ENCODE data around the gene KRTAP16-1. TPM values are rescaled to one million over a fixed set of nuclear protein-coding genes. Genes with fewer than 3 reads are reported as not detected.

Gene KRTAP16-1
- total and polyA plus RNA-seq, 2 of the 13 experiments (the other 11 are each of a cell fraction or from before 2014, with no cell fraction given): not detected

DNA sequence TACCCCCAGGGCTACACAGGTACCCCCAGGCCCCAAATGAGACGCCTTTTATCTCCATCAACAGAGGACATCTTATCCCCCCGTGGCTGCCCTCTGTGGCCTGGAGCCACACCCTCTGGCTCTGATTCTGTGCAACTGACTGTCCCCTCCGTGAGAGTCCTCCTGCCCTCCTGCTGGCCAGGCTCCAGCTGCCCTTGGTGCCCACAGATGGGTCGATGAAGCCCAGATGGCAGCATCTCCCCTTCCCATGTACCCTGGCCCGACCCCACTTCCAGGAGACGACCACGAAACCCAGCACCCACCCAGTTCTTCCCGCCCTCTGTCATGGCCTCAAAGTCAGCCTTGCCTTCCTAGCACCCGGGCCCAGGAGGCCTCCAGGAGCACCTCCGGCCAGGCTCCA, 16.0 kb upstream of the KRTAP16-1 start:
- ChIA-PET CTCF (ENCODE audit: low intra/inter-chr PET ratio, low total read pairs) (no interaction called here), POLR2A (no interaction called here)
- FAIRE-seq (no peak), ATAC-seq (no peak), DNase-seq (ENCODE audit: low spot score) (no peak)
- Histone ChIP-seq H3K27ac (ENCODE audit: extremely low read length, insufficient read depth, low read length) (no peak overlapping the region), H3K79me2 (ENCODE audit: insufficient read depth, low read length) (no peaks in the 10 kb centered on the region), H3K9ac (ENCODE audit: insufficient read depth, low read depth, low read length) (no peak overlapping the region), H3K4me2 (ENCODE audit: low read depth, low read length) (no peak overlapping the region), H2AFZ (ENCODE audit: low read length) (no peak overlapping the region), H3K4me1 (ENCODE audit: insufficient read depth, low read length) (no peaks in the 10 kb centered on the region), H4K20me1 (ENCODE audit: insufficient read depth, low read length) (no peaks in the 10 kb centered on the region), H3K27me3 (ENCODE audit: control insufficient read depth in 1 of 2, insufficient read depth in 2 of 2, low read length in 2 of 2) (0 out of 5 replicates have a peak, but pooled peaks cover 0 to 5% of the 10 kb centered on the region in 2 experiments), H3K9me3 (ENCODE audit: low read length) (no peaks in the 10 kb centered on the region), H3K36me3 (replicated peaks in 1 of 2; ENCODE audit: control insufficient read depth in 1 of 2, insufficient read depth in 2 of 2, low read length in 2 of 2) (no peaks in the 10 kb centered on the region), H3K4me3 (replicated peaks in 1 of 3; ENCODE audit: insufficient read depth in 1 of 3, low read depth in 2 of 3, low read length in 3 of 3) (no peak overlapping the region)
- intact Hi-C loops (cut with micrococcal nuclease; ENCODE audit: unreplicated experiment) (no loop called here), in situ Hi-C loops (cut with HindIII; ENCODE audit: extremely low pct_ligation_motif_present, low pct_unique_long_range_greater_than_20kb) (no loop called here)
- no TSS peak for BruUV-seq (replicated peaks)
- TF ChIP-seq TAF15 (IDR thresholded peaks at IDR 0.05; ENCODE audit: low read depth, low read length, poor library complexity, severe bottlenecking) (no peak), RORA (CRISPR knock-in tag; IDR thresholded peaks at IDR 0.05) (no peak), ZNF296 (CRISPR knock-in tag; conservative IDR thresholded peaks at IDR 0.05) (no peak), ZNF331 (CRISPR knock-in tag; IDR thresholded peaks at IDR 0.05) (no peak), EEA1 (CRISPR knock-in tag; IDR thresholded peaks at IDR 0.05; ENCODE audit: borderline replicate concordance) (no peak), RXRB (CRISPR knock-in tag; IDR thresholded peaks at IDR 0.05; ENCODE audit: borderline replicate concordance) (no peak)
- TF ChIP-seq, protein P1, sequence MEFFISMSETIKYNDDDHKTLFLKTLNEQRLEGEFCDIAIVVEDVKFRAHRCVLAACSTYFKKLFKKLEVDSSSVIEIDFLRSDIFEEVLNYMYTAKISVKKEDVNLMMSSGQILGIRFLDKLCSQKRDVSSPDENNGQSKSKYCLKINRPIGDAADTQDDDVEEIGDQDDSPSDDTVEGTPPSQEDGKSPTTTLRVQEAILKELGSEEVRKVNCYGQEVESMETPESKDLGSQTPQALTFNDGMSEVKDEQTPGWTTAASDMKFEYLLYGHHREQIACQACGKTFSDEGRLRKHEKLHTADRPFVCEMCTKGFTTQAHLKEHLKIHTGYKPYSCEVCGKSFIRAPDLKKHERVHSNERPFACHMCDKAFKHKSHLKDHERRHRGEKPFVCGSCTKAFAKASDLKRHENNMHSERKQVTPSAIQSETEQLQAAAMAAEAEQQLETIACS (CRISPR knock-in tag; IDR thresholded peaks at IDR 0.05): no peak
- TF ChIP-seq, protein P2, sequence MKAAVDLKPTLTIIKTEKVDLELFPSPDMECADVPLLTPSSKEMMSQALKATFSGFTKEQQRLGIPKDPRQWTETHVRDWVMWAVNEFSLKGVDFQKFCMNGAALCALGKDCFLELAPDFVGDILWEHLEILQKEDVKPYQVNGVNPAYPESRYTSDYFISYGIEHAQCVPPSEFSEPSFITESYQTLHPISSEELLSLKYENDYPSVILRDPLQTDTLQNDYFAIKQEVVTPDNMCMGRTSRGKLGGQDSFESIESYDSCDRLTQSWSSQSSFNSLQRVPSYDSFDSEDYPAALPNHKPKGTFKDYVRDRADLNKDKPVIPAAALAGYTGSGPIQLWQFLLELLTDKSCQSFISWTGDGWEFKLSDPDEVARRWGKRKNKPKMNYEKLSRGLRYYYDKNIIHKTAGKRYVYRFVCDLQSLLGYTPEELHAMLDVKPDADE (CRISPR knock-in tag; IDR thresholded peaks at IDR 0.05): no peak
- TF ChIP-seq, protein P3, sequence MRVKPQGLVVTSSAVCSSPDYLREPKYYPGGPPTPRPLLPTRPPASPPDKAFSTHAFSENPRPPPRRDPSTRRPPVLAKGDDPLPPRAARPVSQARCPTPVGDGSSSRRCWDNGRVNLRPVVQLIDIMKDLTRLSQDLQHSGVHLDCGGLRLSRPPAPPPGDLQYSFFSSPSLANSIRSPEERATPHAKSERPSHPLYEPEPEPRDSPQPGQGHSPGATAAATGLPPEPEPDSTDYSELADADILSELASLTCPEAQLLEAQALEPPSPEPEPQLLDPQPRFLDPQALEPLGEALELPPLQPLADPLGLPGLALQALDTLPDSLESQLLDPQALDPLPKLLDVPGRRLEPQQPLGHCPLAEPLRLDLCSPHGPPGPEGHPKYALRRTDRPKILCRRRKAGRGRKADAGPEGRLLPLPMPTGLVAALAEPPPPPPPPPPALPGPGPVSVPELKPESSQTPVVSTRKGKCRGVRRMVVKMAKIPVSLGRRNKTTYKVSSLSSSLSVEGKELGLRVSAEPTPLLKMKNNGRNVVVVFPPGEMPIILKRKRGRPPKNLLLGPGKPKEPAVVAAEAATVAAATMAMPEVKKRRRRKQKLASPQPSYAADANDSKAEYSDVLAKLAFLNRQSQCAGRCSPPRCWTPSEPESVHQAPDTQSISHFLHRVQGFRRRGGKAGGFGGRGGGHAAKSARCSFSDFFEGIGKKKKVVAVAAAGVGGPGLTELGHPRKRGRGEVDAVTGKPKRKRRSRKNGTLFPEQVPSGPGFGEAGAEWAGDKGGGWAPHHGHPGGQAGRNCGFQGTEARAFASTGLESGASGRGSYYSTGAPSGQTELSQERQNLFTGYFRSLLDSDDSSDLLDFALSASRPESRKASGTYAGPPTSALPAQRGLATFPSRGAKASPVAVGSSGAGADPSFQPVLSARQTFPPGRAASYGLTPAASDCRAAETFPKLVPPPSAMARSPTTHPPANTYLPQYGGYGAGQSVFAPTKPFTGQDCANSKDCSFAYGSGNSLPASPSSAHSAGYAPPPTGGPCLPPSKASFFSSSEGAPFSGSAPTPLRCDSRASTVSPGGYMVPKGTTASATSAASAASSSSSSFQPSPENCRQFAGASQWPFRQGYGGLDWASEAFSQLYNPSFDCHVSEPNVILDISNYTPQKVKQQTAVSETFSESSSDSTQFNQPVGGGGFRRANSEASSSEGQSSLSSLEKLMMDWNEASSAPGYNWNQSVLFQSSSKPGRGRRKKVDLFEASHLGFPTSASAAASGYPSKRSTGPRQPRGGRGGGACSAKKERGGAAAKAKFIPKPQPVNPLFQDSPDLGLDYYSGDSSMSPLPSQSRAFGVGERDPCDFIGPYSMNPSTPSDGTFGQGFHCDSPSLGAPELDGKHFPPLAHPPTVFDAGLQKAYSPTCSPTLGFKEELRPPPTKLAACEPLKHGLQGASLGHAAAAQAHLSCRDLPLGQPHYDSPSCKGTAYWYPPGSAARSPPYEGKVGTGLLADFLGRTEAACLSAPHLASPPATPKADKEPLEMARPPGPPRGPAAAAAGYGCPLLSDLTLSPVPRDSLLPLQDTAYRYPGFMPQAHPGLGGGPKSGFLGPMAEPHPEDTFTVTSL (CRISPR knock-in tag; IDR thresholded peaks at IDR 0.05; ENCODE audit: borderline replicate concordance): no peak
- WGBS (ENCODE audit: low lambda C conversion rate): 32% methylated on average over 9 of the region's 10 CpGs

Data from HepG2 (cell line).